ENCODE measurements around the gene LBP.
"Not testable (repeated sequence)": the region's sequence is repeated elsewhere in the genome, so short reads cannot be mapped to it uniquely, and the experiment has no call there.

Gene LBP, protein sequence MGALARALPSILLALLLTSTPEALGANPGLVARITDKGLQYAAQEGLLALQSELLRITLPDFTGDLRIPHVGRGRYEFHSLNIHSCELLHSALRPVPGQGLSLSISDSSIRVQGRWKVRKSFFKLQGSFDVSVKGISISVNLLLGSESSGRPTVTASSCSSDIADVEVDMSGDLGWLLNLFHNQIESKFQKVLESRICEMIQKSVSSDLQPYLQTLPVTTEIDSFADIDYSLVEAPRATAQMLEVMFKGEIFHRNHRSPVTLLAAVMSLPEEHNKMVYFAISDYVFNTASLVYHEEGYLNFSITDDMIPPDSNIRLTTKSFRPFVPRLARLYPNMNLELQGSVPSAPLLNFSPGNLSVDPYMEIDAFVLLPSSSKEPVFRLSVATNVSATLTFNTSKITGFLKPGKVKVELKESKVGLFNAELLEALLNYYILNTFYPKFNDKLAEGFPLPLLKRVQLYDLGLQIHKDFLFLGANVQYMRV

DNA sequence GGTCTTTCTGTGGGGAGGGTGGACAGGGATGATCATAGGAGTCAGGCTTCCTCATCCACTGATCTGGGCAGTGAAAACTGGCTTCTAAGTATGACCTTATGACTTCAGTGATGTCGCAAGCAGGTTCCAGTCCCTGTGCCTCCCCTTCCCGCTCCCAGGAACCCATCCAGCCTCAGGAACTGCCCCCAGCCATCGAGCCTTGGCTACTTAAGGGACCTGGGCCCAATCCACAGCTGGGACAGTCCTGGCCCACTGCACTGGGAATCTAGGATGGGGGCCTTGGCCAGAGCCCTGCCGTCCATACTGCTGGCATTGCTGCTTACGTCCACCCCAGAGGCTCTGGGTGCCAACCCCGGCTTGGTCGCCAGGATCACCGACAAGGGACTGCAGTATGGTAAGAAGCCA lies at the start of gene LBP:
LBP (plus strand) TSS at position 236 of the 405 bp plus-strand sequence; CDS start at position 271, 35 bp downstream.
- no peak for DNase-seq (ENCODE audit: low spot score)

DNA sequence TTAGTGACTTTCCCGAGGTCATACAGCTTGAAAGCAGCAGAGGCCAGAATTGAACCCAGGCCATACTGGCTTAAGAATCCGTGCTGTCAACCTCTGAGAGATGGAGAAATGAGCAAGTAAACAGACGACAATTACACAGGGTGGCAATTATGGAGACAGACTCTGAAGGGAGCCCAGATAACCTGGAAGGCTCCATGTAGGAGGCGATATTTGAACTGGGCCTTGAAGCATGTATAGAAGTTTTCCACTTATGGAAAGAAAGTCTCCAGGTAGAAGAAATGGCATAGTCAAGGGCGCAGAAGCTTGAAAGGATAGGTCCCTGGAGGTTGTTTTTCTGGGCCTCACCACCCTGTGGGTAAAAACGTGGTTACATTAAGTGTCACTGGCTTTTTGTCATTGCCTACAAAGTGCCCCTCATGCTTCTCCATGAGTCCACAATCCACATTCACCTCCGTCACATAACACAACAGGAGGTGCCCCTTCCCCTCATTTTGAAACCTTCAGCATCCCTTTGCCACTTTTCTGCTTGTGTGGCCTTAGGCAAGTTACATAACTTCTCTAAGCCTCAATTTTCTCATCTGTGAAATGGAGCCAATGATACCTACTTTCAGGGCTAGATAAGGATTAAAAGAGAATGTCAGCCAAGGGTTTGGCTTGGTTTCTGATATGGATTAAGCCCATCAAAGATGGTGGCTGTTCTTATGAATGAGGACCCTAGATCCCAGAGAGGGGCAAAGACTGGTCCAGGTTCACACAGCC lies 48.2 kb upstream of the LBP start:
- no peak for DNase-seq (ENCODE audit: low spot score)

DNA sequence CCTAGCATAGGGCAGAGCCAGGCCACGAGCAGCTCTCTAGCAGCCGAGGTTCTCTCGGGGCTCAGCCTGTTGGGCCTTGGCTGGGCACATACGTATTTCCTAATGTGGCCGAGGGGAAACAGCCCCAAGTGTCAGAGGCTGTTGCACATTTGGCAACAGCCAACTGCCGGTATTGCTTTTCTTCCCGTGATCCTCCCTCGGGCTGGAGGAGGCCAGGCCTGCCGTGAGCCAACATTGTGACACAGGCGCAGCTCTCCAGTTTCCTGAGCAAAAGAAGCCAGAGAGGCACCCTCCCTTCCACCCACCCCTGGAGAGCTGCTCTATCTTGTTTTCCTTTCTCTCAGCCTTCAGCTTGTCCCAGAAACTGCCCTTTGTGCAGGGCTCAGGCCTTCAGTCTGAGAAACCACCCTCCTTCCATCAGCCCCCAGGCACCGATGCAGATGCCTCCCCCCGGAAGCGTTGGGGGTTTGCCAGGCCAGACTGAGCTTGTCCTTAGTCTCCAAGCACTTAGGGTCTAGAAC lies 47.5 kb upstream of the LBP start:
- peak; percentile 56 for DNase-seq (ENCODE audit: low spot score)

DNA sequence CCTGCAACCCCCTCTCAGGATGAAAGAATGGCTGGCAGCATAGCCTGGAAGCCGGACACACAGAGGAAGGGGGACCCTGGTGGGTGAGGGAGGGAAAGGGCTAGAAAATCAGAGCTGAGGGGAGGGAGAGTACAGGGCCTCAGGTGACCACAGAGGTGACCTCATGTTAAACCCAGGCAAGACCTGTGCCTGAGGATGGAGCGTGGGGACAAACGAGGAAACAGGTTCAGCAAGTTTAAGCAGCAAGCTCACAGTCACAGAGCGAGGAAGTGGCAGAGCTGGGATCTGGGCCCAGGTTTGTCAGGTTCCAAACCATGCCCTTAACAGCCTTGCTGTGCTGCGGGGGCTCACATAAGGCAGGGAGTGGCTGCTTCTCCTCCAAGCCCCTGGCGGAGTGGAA lies 46.3 kb upstream of the LBP start:
- DNase-seq (ENCODE audit: low spot score) = no peak

DNA sequence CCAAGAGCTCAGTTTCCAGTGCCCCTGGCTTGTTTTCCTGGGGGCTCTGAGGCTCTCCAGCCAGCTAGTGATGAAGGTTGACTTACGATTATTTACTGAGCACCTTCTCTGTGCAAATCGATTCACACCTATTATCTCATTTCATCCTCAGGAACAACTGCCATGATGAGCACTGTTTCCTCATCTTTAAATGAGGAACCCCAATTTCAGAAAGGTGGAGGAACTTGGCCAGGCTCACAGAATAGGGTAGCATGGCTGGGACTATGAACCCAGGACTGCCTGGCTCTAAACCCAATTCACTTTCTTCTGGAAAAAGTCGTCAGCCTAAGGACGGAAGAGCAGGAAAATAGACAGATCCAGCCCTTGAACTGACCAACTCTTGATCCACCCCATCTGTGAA lies 45.8 kb upstream of the LBP start:
- no peak for DNase-seq (ENCODE audit: low spot score)

DNA sequence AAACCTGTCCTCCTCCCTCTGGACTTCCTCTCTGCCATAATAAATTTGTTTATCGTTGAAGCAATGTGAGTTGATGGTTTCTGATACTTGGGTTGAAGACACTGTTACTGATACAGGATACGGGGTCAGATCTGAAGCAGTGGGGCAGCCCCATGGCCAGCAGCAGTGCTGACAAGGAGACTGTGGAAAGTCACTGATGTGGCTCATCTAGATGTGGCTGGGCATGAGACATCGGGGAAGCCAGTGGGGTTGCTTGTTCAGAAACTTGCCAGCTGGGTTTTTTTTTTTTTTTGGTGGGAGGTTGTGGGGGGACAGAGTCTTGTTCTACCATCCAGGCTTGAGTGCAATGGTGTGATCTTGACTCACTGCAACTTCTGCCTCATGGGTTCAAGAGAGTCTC lies 45.0 kb upstream of the LBP start:
- DNase-seq (ENCODE audit: low spot score) = no peak

DNA sequence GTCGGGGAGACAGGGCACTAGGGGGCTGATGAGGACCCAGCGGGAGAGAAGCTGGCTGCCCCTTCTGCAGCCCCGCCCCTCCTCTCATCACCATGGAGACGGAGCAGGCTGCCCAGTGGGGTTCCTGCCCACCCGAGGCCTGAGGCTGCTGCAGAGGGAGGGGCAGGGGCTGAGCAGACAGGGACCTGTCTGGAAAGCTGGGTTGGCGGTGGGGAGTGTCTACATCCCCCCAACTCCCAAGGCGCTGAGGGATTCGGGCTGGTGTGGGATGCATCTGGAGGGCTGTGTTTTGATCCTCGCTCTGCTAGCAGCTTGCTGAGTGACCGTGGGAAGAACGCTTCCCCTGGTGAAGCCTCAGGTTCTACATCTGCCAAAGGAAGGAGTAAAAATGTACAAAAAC lies 43.5 kb upstream of the LBP start:
- DNase-seq (ENCODE audit: low spot score) = no peak

DNA sequence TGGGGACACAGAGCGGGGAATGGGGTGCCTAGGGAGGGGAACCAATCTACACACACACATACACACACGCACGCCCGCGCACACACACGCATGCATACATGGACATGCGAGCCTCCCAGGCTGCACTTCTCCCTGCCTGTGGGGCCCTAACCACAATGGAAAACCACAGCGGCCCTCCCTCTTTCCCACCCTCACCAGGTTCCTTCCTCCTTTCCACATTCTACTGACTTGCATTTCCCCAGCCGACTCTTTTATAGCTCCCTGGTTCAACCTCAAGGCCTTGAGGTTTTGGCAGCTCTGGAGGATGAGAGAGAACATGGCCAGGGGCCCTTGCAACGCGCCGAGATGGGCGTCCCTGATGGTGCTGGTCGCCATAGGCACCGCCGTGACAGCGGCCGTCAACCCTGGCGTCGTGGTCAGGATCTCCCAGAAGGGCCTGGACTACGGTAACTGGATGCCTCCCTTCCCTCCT lies 42.3 kb upstream of the LBP start, which contains the start of gene BPI:
BPI (plus strand) TSS at position 249 of the 472 bp plus-strand sequence; CDS start at position 317, 68 bp downstream.
- peak; percentile 45 for DNase-seq (ENCODE audit: low spot score)

DNA sequence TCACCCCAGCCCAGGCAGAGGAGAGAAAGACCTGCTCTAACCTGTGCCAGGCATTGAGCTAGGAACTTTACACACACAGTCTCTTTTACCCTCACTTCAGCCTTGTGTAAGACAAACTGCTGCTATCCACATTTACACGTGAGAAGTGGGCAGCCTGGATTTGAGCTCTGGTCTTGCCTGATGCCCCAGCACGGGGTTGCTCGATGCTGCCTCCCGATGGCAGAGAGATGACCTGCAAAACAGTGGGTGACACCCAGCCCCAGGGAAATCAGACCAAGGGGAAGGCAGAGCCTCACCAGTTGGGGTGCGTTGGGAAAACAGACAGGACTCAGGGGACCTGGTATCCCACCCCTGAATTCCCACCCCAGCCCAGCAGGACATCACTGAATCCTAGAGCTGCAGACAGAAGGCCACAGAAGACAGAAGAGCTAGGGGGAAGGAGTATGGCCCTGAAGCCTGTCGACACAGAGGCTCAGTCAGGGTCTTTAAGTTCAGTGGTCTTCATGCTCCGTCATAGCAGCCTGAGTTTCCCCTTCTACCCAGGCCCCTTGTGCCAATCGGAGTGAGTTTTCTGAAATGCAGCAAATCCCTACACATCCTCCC lies 41.3 kb upstream of the LBP start:
- peak; percentile 35 for DNase-seq (ENCODE audit: low spot score)

DNA sequence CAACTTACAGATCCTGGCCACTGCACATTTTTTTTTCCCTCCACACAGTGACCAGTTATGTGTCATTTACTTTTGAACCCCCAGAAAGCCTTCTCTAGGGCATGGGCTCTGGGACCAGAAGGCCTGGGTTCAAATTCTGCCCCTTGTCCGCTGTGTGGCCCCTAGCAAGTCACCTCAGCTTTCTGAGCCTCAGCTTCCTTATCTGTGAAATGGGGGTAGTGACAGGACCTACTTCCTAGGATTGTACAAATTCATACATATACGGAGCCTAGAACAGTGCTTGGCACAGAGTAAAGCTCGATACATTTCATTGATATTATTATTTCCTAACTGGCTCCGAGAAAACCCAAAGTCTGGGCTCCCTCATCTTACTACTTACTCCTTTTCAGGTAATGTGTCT lies 40.7 kb upstream of the LBP start:
- DNase-seq (ENCODE audit: low spot score) = no peak

DNA sequence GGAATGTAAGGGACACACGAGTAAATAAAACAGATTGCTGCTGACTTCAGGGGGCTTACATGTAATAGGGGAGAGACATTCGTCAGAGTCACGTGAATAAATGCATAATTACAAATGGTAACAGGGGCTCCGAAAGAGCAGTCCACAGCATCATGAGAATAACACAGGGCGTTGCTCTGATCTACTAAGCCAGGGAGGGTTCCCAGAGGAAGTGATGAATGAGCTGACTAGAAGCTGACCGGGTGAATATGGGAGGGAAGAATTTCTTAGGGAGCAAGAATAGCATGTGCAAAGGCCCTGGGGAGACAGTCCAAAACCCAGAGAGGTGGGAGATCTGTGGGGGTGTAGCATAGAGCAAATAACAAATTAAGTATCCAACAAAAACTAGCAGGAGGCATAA lies 39.9 kb upstream of the LBP start:
- no peak for DNase-seq (ENCODE audit: low spot score)

DNA sequence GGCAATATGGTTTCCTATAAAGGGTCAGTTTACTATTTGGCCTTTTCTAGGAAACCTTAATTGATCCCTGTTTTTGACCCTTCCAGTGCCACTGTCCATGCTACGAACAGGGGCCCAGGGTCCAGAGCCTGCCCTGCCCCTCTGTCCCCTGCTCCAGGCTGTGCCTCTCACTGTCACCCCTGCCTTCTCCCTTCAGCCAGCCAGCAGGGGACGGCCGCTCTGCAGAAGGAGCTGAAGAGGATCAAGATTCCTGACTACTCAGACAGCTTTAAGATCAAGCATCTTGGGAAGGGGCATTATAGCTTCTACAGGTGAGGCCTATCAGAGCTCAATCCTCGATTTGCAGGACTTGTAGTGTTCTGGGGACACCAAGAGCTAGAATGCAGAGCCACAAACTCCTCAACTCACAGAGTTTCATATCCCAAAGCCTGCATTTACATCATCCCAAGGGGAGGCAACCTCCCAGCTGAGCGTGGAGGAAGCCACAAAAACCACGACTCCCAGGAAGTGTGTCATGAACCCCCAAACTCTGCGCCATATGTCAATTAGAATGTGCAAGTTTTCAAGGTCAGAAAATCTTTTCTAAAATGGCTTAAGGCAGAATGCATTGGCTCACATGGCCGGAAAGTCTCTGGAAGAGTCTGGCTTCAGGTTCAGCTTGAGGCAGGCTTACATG lies 38.8 kb upstream of the LBP start:
- DNase-seq (ENCODE audit: low spot score) = no peak

DNA sequence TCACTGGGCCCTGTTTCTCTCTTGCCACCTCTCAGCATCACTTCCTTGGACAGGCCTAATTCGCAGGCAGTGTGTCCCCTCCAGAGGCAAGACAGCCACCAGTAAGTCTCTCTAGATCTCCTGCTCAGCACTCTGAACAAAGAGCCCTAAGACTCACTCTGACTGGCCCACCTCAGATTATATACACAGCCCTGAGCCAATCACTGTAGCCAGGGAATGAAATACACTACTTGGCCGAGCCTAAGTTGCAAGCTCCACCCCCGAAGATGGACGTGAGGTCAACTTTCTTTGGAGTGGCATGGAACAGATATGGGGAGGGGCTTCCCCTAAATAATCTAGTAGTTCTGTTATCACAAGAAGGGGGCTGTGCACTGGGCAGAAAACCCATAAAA lies 38.2 kb upstream of the LBP start:
- no peak for DNase-seq (ENCODE audit: low spot score)

DNA sequence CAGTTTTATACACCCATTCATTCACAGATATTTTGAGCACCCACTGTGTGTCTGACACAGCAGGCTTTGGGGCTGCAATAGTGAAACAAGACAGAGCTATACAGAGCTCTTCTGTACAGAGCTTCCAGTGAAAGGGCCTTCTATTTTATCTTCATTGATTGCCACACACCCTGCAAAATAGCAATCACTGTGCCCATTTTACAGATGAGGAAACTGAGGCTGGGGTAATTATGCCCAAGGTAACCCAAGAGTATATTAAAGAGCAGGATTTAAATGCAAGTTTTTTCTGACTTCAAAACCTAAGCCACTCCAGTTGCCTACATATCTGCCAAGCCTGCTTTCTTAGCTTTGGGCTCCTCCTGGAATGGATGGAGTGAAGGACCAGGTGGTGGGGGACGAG lies 37.8 kb upstream of the LBP start:
- DNase-seq (ENCODE audit: low spot score) = no peak

DNA sequence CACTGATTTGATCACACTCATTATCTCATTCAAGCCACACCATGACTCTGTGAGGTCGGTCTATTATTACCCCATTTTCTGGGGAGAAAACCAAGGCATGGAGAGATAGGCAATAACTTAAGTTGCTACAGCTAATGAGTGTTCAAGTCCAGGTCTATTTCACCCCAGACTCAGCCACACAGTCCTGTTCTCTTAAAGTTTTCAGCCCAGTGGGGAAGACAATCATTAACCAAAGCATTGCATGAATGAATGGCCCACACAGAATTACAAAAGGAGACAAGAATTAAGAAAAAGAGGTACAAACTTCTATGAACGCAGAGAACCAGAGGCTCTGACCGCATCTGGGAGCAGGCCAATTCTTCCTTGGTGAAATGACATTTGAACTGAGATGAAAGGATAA lies 35.2 kb upstream of the LBP start:
- no peak for DNase-seq (ENCODE audit: low spot score)

DNA sequence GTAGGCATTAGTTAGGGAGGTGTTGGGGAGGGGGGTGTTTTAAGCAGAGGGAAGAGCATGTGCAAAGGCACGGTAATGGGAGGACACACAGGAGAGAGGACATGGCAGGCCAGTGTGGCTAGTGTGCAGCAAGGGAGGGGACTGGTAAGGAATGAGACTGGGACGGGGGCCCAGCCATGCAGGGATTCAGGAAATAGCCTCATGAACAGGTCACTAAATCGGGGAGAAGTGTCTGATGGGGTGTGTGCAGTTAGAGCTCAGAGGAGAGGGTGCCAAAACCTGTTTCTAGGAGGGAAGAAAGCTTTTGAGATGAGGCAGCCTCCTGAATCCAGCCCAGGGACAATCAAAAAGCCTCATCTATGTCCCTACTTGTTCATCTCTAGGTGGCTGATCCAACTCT lies 34.8 kb upstream of the LBP start:
- no peak for DNase-seq (ENCODE audit: low spot score)

DNA sequence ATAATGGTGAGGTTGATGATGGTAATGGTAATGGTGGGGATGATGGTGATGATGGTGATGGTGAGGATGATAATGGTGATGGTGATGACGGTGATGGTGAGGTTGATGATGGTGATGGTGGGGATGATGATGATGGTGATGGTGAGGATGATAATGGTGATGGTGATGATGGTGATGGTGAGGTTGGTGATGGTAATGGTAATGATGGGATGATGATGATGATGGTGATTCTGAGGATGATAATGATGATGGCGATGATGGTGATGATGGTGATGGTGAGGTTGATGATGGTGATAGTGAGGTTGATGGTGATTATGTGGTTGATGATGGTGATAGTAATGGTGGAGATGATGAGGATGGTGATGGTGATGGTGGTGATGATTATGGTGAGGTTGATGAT lies 32.6 kb upstream of the LBP start:
- no peak for DNase-seq (ENCODE audit: low spot score)

DNA sequence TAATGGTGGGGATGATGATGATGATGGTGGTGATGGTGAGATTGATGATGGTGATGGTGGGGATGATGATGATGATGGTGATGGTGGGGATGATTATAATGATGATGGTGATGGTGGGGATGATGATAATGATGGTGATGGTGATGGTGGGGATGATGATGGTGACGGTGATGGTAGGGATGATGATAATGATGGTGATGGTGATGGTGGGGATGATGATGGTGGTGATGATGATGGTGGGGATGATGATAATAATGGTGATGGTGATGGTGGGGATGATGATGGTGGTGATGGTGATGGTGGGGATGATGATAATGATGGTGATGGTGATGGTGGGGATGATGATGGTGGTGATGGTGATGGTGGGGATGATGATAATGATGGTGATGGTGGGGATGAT lies 31.9 kb upstream of the LBP start:
- not testable (repeated sequence) for DNase-seq (ENCODE audit: low spot score)

DNA sequence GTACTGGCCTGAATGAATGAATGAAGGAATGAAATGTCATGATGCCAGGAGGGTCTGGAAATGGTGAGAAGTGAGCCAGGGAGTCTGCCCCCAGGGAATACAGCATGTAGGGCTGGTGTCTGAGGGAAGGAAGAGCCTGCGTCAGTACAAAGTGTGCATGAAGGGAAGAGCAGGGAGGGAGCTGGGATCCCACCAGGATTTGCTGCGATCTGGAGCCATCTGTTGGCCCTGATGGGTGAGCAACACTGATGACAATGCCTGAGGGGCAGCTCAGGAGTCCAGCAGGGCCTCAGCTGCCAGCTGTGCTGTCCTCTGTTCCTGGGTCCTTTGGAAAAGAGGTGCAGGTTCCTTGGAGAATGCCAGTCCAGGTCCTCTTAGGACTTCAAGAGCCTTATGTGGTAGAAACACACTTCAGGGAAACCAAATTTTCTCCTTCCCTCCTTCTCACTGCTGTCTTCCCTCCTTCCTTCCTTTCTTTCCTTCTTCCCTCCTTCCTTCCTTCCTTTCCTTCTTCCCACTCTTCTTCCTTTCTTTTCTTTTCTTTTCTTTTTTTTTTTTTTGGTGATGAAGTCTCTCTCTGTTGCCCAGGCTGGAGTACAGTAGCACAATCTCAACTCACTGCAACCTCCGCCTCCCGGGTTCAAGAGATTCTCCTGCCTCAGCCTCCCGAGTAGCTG lies 30.9 kb upstream of the LBP start:
- DNase-seq (ENCODE audit: low spot score) = peak; percentile 69

DNA sequence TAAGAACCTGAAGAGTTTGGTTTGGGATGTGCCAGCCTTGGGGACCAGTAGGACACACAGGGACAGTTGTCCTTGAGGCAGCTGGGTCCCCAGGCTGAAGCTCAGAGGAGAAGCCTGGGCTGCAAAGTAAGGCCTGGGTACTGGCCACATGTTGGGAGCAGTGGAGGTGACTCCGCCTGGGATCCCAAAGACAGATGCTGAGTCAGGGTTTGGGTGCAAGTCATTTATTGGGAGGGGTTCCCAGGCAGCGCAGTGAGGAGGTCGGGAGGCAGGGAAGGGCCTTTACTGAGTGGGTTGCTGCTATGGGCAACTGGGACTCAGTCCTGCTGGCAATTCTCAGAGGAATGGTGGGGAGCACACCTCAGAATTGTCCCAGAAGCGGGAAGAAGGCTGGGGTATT lies 29.9 kb upstream of the LBP start:
- no peak for DNase-seq (ENCODE audit: low spot score)

DNA sequence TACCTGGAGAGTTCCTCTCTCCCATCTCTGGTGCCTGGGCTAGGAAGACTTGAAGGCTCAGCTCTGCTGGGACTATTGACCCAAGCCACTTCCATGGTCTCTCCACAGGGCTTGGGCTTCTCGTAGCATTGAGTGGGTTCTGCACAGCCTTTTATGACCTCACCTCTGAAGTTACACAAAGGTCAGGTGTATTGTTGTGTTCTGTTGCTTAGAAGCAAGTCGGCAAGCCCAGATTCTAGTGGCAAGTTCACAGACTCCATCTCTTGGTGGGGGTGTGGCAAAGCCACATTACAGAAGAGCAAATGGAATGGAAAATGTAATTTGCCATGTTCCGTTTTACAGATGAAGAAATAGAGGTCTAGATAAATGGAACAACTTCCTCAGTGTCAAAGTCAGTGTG lies 28.9 kb upstream of the LBP start:
- no peak for DNase-seq (ENCODE audit: low spot score)
